GM19351 (cell line): ENCODE data around the gene KRT85.
"Not testable (repeated sequence)": the region's sequence is repeated elsewhere in the genome, so short reads cannot be mapped to it uniquely, and the experiment has no call there.

Experiments used
- ATAC-seq: cut with Tn5 transposase; IDR thresholded peaks from one replicate; pipeline ENCODE4 v1.9.1; 2021; ENCODE audit warnings: mild to moderate bottlenecking, moderate library complexity; ENCODE audit not compliant: unreplicated experiment

The KRT85 gene

DNA sequence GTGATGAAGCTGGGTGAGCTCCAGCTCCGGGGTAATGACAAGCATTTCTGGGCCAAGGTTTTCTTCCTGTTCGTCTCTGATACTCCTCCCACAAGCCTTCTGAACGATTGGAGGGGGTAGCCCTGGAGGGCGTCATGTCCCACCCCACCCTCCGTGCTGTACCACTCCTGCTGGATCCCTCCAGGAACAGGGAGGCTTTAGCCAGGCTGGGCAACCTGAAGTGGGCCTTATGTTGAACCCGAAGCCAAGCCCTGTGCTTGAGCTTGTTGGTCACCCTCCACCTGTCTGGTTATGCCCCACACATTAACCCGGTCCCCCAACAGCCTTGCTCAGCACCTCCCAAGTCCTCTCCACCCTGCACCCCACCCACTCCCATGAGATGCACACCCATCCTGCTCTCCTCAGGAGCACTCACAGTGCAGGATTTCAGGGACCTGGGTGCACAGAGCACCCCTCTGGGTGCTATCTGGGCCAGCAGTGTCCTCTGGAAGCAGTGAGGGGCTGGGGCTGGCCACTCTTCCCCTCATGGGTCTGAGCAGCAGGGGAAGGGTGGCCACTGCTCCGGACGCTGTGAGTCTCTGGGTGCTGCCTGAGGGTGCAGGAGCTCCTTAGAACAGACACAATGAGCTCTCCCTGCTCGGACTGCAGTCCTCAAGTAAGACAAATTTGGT lies 39.3 kb downstream of the KRT85 start:
- ATAC-seq: no peak

- ATAC-seq: peak; percentile 95
Observed at GRCh38 chr12:52327052-52327829, 40.0 kb downstream of the KRT85 start.

DNA sequence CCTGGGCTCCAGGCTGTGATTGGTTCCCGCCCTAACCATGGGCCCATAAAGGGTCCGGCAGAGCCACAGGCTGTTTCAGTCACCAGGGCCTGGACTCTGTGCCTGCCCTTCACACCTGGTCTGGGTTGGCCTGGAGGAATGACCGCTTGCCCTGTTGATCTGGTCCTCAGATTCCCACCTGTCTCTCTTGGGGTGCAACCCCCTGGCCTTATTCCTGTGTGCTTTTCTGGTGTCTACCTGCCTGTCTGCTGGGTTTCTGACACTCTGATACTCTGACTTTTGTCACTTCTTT lies 43.2 kb downstream of the KRT85 start:
- ATAC-seq: no peak

- ATAC-seq: no peak
Observed at GRCh38 chr12:52323416-52324152, 43.7 kb downstream of the KRT85 start.

DNA sequence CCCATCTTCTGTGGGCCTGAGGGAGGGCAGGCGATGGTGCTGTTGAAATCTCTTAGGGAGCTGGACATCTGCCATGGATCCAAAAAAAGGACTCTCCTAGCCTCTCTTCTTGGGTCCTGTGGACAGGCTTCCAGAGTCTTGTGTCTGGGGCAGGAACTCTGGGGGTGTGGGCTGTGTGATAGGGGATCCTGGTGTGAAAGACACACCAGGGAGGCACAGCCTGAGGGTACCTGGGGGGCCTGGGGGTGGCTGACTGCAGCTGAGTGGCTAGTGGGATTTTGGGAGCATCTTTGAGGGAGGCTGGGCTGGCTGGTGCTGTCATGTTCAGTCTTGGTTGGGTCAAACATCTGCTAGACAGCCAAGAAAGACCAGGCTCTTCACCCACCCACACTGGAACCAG lies 44.3 kb downstream of the KRT85 start:
- no peak for ATAC-seq

- no peak for ATAC-seq
Observed at GRCh38 chr12:52322069-52322468, 45.2 kb downstream of the KRT85 start.

DNA sequence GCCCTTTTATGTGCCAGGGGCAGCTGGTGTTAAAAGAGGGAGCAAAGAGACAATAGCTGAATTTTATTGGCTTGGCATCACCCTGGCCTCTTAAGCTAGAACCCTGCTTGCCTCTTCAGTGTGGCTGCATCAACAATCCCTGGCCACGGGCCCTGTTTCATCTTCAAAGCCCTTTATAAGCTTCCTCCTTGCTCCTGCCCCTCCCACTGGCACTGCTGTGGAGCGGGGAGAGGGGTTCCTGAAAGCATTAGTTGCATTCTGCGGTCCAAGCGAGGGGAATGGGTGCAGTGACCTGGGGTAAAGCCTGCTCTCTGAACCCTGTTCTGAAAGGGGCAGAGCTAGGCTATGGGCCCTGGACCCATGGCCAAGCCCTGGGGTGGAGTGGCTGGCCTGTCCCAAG lies 45.9 kb downstream of the KRT85 start:
- ATAC-seq: no peak

GRCh38 chr12:52320784-52321400 lies 46.4 kb downstream of the KRT85 start, which contains the start of gene KRT83:
Gene KRT83 (minus strand): TSS chr12:52321398. CDS start chr12:52321335, 63 bp downstream.
- ATAC-seq: no peak

DNA sequence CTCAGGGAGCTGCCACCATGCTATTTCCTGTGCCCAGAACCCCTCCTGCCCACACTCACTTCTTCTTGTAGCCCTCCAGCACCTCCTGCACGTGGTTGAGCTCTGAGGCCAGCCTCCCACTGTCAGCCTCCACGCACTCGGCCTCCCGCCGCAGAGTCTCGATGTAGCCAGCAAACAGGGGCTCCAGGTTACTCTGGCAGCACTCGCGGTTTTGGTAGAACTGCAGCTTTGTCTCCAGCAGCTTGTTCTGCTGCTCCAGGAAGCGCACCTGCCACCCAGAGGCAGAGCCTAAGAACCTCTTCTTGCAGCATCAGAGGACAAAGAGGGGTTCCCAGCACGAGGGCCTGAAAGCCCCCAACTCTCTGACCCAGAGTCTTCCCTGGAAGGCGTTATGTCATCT lies 48.2 kb downstream of the KRT85 start:
- no peak for ATAC-seq

- ATAC-seq: no peak
Observed at GRCh38 chr12:52318241-52318990, 48.9 kb downstream of the KRT85 start.

DNA sequence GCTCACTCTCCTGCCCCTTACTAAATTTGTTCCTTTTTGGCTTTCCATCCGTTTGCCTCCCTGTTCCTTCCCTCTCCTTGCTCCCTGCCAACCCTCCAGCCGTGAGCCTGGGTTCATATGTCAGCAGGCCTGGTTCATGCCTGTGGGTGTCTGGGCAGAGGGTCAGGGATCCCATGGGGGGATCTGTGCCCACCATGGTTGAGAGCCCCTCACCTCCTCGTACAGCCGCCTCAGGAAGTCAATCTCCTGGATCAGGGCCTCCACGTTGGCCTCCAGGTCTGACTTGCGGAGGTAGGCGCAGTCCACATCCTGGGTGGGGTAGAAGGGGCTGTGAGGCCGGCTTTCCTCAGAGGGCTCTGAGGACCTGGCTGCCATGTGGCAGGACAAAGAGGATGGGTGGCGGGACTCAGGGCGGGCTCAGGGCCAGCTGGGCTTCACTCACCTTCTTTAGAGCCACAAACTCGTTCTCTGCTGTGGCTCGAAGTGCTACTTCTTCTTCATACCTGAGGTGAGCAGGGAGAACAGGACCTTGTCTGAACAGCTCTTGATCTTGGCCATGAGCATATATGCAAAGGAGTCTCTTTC lies 49.7 kb downstream of the KRT85 start:
- ATAC-seq: no peak

- no peak for ATAC-seq
Observed at GRCh38 chr12:52316701-52317100, 50.6 kb downstream of the KRT85 start.

DNA sequence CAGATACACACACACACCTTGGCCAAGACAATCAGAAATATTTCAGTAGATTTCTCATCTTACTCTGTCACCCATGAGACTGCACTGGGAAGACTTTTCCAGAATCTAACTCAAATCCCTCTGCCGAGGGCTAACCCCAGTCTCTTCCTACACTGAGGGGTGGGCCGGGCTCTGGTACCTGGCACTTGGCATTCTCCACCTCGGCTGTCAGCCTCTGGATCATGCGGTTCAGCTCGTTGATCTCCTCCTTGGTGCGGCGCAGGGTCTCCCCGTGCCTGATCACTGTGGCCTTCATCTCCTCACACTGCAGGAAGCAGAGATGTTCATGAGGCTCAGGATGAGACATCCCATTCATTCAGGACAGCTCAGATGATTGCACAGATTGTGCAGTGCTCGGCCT lies 51.0 kb downstream of the KRT85 start:
- no peak for ATAC-seq

DNA sequence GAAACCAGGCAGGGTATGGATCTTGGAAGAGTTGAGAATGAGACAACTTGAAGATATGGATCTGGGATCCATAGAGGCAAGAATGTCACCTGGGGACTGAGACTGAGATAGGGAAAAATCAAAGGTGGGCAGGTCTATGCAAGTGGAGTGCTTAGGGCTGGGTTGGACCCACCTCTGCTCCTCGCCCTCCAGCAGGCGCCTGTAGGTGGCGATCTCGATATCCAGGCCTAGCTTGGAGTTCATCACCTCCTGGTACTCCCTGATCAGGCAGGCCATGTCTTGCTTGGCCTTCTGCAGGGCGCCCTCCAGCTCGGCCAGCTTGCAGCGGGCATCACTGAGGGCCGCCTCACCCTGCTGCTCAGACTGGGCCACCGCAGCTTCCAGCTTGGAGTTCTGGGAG lies 51.6 kb downstream of the KRT85 start:
- not testable (repeated sequence) for ATAC-seq

GRCh38 chr12:52314511-52314910 lies 52.8 kb downstream of the KRT85 start:
- no peak for ATAC-seq

- ATAC-seq: no peak
Observed at GRCh38 chr12:52313926-52314325, 53.4 kb downstream of the KRT85 start.

DNA sequence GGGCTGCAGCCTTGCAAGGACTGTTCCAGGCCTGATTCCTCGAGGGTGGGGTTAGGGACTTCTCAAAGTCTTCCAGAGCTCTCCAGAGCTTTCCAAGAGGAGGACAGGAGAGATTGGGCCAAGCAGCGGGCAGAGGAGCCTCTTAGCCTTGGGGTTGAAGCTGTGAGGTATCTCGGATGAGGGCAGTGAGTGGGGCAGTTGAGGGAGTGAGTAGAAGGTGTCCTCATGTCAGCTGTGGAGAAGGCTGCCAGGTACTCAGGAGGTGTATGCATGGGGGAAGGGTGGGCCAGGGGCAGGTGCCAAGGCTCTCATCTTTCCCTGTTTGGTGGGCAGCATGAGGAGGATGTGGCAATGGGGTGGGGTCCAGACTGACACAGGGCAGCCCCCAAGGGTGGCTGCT lies 53.8 kb downstream of the KRT85 start:
- ATAC-seq: no peak

DNA sequence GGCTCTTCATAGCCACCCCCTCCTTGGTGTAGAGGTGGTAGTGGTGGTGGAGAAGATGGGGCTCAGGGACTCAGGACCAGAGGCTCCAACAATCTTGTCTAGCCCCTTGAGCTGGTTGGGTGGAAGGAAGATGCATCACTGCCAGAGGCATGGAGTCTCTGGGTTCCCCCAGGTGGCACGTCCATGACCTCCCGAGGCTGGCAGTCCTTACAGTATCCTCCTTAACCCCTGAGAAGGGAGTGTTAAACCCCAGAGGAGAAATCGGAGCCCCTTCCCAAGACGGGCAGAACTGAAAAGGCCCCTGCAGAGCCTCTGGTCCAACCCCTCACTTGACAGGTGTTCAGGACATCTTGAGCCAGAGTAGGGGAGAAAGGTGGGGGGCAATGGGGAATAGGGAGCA lies 55.2 kb downstream of the KRT85 start:
- no peak for ATAC-seq

DNA sequence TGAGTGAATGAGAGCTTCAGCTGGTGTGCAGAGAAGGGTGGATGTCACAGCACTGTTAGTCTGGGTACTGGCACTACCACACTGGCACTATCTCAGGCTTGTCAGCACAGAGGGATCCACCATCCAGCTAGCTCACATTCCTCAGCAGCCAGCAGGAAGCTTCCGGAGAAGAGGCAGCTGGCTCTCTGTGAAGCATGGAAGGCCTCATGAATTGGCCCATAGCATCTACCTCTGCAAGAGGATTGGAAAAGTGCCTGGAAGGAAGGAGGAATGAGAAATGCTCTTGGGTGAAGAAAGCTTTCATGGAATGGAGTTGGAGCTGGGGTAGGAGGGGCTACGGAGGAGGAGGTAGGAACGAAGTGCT lies 56.0 kb downstream of the KRT85 start:
- no peak for ATAC-seq

- ATAC-seq: no peak
Observed at GRCh38 chr12:52310622-52311284, 56.5 kb downstream of the KRT85 start.
